GM18909 (cell line): ENCODE measurements around the gene DIS3L2.
"Not testable (repeated sequence)": the region's sequence is repeated elsewhere in the genome, so short reads cannot be mapped to it uniquely, and the experiment has no call there.

Experiments used
- ATAC-seq: cut with Tn5 transposase; IDR thresholded peaks from one replicate; pipeline ENCODE4 v1.9.1; 2021; ENCODE audit warnings: mild to moderate bottlenecking; ENCODE audit not compliant: unreplicated experiment, poor library complexity

DIS3L2 gene

GRCh38 chr2:232001073-232001472 is 39.6 kb downstream of the DIS3L2 start:
- no peak for ATAC-seq

- no peak for ATAC-seq
Measured at GRCh38 chr2:232006253-232006652, 44.7 kb downstream of the DIS3L2 start.

GRCh38 chr2:232008907-232009638 is 47.6 kb downstream of the DIS3L2 start:
- no peak for ATAC-seq

- no peak for ATAC-seq
Measured at GRCh38 chr2:232009639-232010274, 48.2 kb downstream of the DIS3L2 start.

GRCh38 chr2:232013701-232014353 is 52.3 kb downstream of the DIS3L2 start:
- ATAC-seq: no peak

- no peak for ATAC-seq
Measured at GRCh38 chr2:232014681-232015080, 53.2 kb downstream of the DIS3L2 start.

- ATAC-seq: no peak
Measured at GRCh38 chr2:232018181-232018580, 56.7 kb downstream of the DIS3L2 start.

- ATAC-seq: no peak
Measured at GRCh38 chr2:232022718-232023117, 61.2 kb downstream of the DIS3L2 start.

GRCh38 chr2:232023426-232023825 is 61.9 kb downstream of the DIS3L2 start:
- ATAC-seq: no peak

- no peak for ATAC-seq
Measured at GRCh38 chr2:232024457-232024856, 62.9 kb downstream of the DIS3L2 start.

GRCh38 chr2:232026910-232027309 is 65.4 kb downstream of the DIS3L2 start:
- ATAC-seq: peak; percentile 97

- ATAC-seq: no peak
Measured at GRCh38 chr2:232027530-232027929, 66.0 kb downstream of the DIS3L2 start.

- no peak for ATAC-seq
Measured at GRCh38 chr2:232028071-232028470, 66.6 kb downstream of the DIS3L2 start.

- ATAC-seq: no peak
Measured at GRCh38 chr2:232028631-232029030, 67.1 kb downstream of the DIS3L2 start.

GRCh38 chr2:232029346-232029745 is 67.8 kb downstream of the DIS3L2 start:
- ATAC-seq: no peak

- no peak for ATAC-seq
Measured at GRCh38 chr2:232030229-232030628, 68.7 kb downstream of the DIS3L2 start.

- not testable (repeated sequence) for ATAC-seq
Measured at GRCh38 chr2:232035292-232035691, 73.8 kb downstream of the DIS3L2 start.

- not testable (repeated sequence) for ATAC-seq
Measured at GRCh38 chr2:232036876-232037275, 75.4 kb downstream of the DIS3L2 start.

- no peak for ATAC-seq
Measured at GRCh38 chr2:232038251-232038880, 76.9 kb downstream of the DIS3L2 start.

- ATAC-seq: no peak
Measured at GRCh38 chr2:232038881-232039485, 77.5 kb downstream of the DIS3L2 start.
